Fibroblast of lung (primary cell): ENCODE data around the gene PPA1. TPM values are rescaled to one million over a fixed set of nuclear protein-coding genes. Genes with fewer than 3 reads are reported as not detected.
A peak's percentile ranks its signal among the peaks of the same experiment; 100 is the strongest.

Experiments used
- DNase-seq, 2 donors: peaks; one replicate each; pipeline versions ENCODE4 v3.0.0 to v3.0.0-alpha.2; 2010; ENCODE audit warnings: low read depth in 2 of 2
- H2AFZ ChIP-seq: 2 replicates; pipeline ENCODE4 v1.5.1; 2012; ENCODE audit warnings: low read length, control low read depth, inconsistent platforms
- H3K27ac ChIP-seq: 2 replicates; pipeline ENCODE4 v1.5.1; 2011; ENCODE audit warnings: low read length, control low read depth; ENCODE audit not compliant: insufficient read depth
- H3K27me3 ChIP-seq: 2 replicates; pipeline ENCODE4 v1.5.1; 2011; ENCODE audit warnings: mild to moderate bottlenecking, low read length; ENCODE audit not compliant: control insufficient read depth, insufficient read depth
- H3K36me3 ChIP-seq: 2 replicates; pipeline ENCODE4 v1.5.1; 2011; ENCODE audit warnings: low read length; ENCODE audit not compliant: control insufficient read depth, insufficient read depth
- H3K4me1 ChIP-seq: 2 replicates; pipeline ENCODE4 v1.5.1; 2011; ENCODE audit warnings: low read length; ENCODE audit not compliant: control insufficient read depth, insufficient read depth; ENCODE audit errors: extremely low read depth
- H3K4me2 ChIP-seq: 2 replicates; pipeline ENCODE4 v1.5.1; 2011; ENCODE audit warnings: low read length, control low read depth; ENCODE audit not compliant: insufficient read depth; ENCODE audit errors: extremely low read depth
- H3K4me3 ChIP-seq, 4 experiments: fragments of 200-600 bp in 1 of 4; sonication (generic) in 1 of 4; replicated peaks in 1 of 4; 2 replicates each; pipeline ENCODE4 v1.5.1; 2011 to 2016; ENCODE audit warnings: low read length in 4 of 4, low read depth in 3 of 4, mild to moderate bottlenecking in 3 of 4, control low read depth in 2 of 4, inconsistent platforms in 1 of 4, mixed read lengths in 1 of 4; ENCODE audit not compliant: insufficient read depth in 1 of 4; ENCODE audit errors: control extremely low read depth in 1 of 4
- H3K79me2 ChIP-seq: 2 replicates; pipeline ENCODE4 v1.5.1; 2012; ENCODE audit warnings: mild to moderate bottlenecking, low read length, inconsistent platforms; ENCODE audit not compliant: control insufficient read depth, insufficient read depth
- H3K9ac ChIP-seq: 2 replicates; pipeline ENCODE4 v1.5.1; 2011; ENCODE audit warnings: mild to moderate bottlenecking, low read length, control low read depth; ENCODE audit not compliant: insufficient read depth
- H3K9me3 ChIP-seq: 2 replicates; pipeline ENCODE4 v1.5.1; 2012; ENCODE audit warnings: low read depth, low read length; ENCODE audit not compliant: control insufficient read depth, insufficient read depth
- H4K20me1 ChIP-seq: 2 replicates; pipeline ENCODE4 v1.5.1; 2011; ENCODE audit warnings: low read length; ENCODE audit not compliant: control insufficient read depth, insufficient read depth; ENCODE audit errors: extremely low read depth
- EZH2 ChIP-seq: IDR thresholded peaks from 2 replicates; pipeline ENCODE4 v1.5.1; 2012; ENCODE audit warnings: low read length, control low read depth, mild to moderate bottlenecking; ENCODE audit errors: missing control alignments
- polyA minus RNA-seq: library from RNA; depleted of rRNA, polyadenylated mRNA; stranded (reverse); fragments of >200 nt; gene quantifications from 2 replicates; pipeline ENCODE4 v1.2.3, GENCODE V29; 2011; ENCODE audit warnings: low replicate concordance
- polyA plus RNA-seq, 2 donors: library from polyadenylated mRNA; depleted of rRNA in 1 of 2; stranded (reverse) in 1 of 2; unstranded in 1 of 2; fragments of >200 nt; gene quantifications; 2 replicates each; pipeline ENCODE4 v1.2.1, GENCODE V29; 2011 to 2012; ENCODE audit warnings: missing spikeins in 1 of 2
- total RNA-seq: library from RNA; depleted of rRNA; stranded (reverse); fragments of >200 nt; gene quantifications from 2 replicates; pipeline ENCODE4 v1.2.1, GENCODE V29; 2014
- TF ChIP-seq, protein P1 (sequence below), 2 donors: IDR thresholded peaks in 1 of 2; conservative IDR thresholded peaks in 1 of 2; 1 replicate in 1 of 2; 2 replicates in 1 of 2; pipeline ENCODE4 v1.5.1; 2011 to 2012; ENCODE audit warnings: low read length in 2 of 2, control low read depth in 1 of 2, inconsistent platforms in 1 of 2, low read depth in 1 of 2, mild to moderate bottlenecking in 1 of 2

The PPA1 gene
- total RNA-seq (287 and 313 TPM in 2 replicates), polyA plus RNA-seq (167 and 207 TPM in 2 replicates), polyA minus RNA-seq (6.3 and 6.7 TPM in 2 replicates)
- polyA plus RNA-seq (2012), result 138 and 180 TPM in 2 replicates

DNA sequence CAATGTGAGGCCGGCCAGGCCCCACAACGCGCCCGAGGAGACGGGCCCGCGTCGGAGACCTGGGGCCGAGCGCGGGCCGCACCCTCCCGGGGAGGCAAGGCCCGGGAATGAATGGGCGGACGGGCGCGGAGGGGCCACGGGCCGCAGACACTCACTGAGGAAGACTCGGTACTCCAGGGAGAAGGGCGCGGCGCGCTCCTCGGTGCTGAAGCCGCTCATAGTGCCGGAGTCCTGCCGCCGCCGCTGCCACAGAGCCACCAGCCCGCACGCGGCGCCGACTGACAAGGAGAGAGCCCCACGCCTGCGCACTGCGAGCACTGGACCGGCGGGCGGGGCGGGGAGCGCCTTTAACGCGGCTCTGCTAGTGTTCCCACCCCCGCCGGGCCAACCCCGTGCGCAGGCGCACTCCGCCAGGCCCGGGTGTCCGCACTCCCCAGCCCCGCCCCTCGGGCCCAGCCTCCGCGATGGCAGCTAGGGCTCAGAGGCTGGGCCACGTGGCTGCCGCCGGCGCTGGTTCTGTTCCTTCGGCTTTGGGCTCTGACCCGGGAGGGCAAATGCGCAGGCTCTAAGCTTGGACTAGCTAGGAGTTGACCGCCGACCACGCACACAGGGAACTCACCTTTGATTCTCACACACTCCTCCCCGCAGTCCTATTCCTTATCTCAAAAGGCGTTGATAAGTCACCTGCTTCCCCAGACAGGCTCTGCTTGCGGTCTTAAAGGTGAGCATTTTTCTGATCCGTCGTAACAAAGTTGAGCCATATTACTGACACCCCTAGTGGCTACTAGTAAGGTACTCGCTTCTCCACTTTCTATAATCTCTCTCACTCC lies at the start of gene PPA1:
TSS of gene PPA1 (minus strand) at position 321 of the 830 bp plus-strand sequence. CDS start at position 219, 102 bp downstream.
- Histone ChIP-seq H3K4me2 (peak within 1 kb of the TSS; percentile 90), H3K4me1 (peaks cover 4% of the 10 kb centered on the region), H2AFZ (peak within 1 kb of the TSS; percentile 93), H3K79me2 (peaks cover 24% of the 10 kb centered on the region), H3K27me3 (no peaks in the 10 kb centered on the region), H3K9me3 (no peaks in the 10 kb centered on the region), H3K27ac (peak within 1 kb of the TSS; percentile 73), H4K20me1 (no peaks in the 10 kb centered on the region), H3K4me3 (peak within 1 kb of the TSS; percentile 58 to 100 (median 85)), H3K36me3 (no peaks in the 10 kb centered on the region), H3K9ac (peak within 1 kb of the TSS; percentile 83)
- TF ChIP-seq, protein P1, sequence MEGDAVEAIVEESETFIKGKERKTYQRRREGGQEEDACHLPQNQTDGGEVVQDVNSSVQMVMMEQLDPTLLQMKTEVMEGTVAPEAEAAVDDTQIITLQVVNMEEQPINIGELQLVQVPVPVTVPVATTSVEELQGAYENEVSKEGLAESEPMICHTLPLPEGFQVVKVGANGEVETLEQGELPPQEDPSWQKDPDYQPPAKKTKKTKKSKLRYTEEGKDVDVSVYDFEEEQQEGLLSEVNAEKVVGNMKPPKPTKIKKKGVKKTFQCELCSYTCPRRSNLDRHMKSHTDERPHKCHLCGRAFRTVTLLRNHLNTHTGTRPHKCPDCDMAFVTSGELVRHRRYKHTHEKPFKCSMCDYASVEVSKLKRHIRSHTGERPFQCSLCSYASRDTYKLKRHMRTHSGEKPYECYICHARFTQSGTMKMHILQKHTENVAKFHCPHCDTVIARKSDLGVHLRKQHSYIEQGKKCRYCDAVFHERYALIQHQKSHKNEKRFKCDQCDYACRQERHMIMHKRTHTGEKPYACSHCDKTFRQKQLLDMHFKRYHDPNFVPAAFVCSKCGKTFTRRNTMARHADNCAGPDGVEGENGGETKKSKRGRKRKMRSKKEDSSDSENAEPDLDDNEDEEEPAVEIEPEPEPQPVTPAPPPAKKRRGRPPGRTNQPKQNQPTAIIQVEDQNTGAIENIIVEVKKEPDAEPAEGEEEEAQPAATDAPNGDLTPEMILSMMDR (conservative IDR thresholded peaks at IDR 0.05 in 1 of 2, IDR thresholded peaks at IDR 0.05 in 1 of 2; ENCODE audit: low read depth in 1 of 2, low read length in 2 of 2), result peak in 1 of 2 donors; percentile 14
- no peak for TF ChIP-seq EZH2
- DNase-seq, result peak; percentile 89 to 93

DNA sequence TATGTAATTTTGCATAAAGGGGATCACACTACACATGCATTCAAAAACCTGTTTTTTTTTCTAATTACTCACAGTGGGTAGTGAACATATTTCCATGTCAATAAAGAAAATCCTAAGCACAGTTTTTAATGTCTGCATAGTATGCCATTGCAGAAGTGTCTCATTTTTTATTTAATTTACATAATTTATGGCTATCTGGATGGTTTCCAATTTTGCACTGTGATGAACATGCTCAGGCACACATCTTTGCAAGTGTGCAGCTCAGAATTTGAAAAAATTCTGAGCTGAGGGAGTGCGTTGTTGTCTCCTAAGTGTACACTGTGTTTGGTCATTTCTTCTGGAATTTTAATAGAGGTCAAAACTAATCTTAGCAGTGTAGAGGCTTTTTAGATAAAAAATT lies 48.4 kb upstream of the PPA1 start:
- TF ChIP-seq EZH2, result no peak
- TF ChIP-seq, protein P1 (conservative IDR thresholded peaks at IDR 0.05 in 1 of 2, IDR thresholded peaks at IDR 0.05 in 1 of 2; ENCODE audit: low read depth in 1 of 2, low read length in 2 of 2), result no peak
- Histone ChIP-seq H3K9me3 (no peaks in the 10 kb centered on the region), H3K9ac (no peak overlapping the region), H3K36me3 (no peaks in the 10 kb centered on the region), H2AFZ (no peak overlapping the region), H3K79me2 (no peaks in the 10 kb centered on the region), H3K4me1 (no peaks in the 10 kb centered on the region), H3K4me2 (no peak overlapping the region), H3K27me3 (peaks cover 44% of the 10 kb centered on the region), H3K4me3 (no peak overlapping the region), H3K27ac (no peak overlapping the region), H4K20me1 (no peaks in the 10 kb centered on the region)
- DNase-seq, result no peak

DNA sequence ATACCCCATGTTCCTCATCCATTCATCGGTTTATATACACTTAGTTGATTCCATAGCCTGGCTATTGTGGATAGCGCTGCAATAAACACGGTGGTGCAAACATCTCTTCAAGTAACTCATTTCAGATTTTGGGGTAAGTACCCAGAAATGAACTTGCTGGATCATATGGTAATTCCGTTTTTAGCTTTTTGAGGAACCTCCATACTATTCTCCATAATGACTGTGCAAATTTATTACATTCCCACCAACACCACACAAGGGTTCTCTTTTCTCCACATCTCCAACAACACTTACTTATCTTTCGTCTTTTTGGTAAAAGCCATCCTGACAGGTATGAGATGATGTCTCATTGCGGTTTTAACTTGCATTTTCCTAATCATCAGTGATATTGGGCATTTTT lies 46.9 kb upstream of the PPA1 start:
- no peak for DNase-seq
- no peak overlapping the region for H3K4me2 ChIP-seq
- no peak overlapping the region for H2AFZ ChIP-seq
- H3K4me3 ChIP-seq, result no peak overlapping the region
- no peaks in the 10 kb centered on the region for H3K79me2 ChIP-seq
- no peaks in the 10 kb centered on the region for H4K20me1 ChIP-seq
- H3K27ac ChIP-seq, result no peak overlapping the region
- no peak overlapping the region for H3K9ac ChIP-seq
- no peaks in the 10 kb centered on the region for H3K9me3 ChIP-seq
- no peaks in the 10 kb centered on the region for H3K36me3 ChIP-seq
- H3K27me3 ChIP-seq, result peaks cover 41% of the 10 kb centered on the region
- H3K4me1 ChIP-seq, result no peaks in the 10 kb centered on the region
- TF ChIP-seq, protein P1 (conservative IDR thresholded peaks at IDR 0.05 in 1 of 2, IDR thresholded peaks at IDR 0.05 in 1 of 2; ENCODE audit: low read depth in 1 of 2, low read length in 2 of 2), result no peak
- no peak for TF ChIP-seq EZH2
